Panc1 (cell line): ENCODE measurements around the gene ING4. TPM values are rescaled to one million over a fixed set of nuclear protein-coding genes. Genes with fewer than 3 reads are reported as not detected.

ENCODE experiments used
- ATAC-seq: fragments of 200-7000 bp; cut with Tn5 transposase; 2 replicates; pipeline ENCODE4 v1.9.1; 2020; ENCODE audit warnings: mild to moderate bottlenecking, moderate library complexity
- BruUV-seq: library from RNA; stranded (reverse); fragments of 400-500 nt; replicated peaks from 2 replicates; lab custom pipeline; 2021; lab: Mats Ljungman, UMichigan
- CTCF ChIA-PET: fragments of 300-600 bp; sonication (Branson Sonifier 250); formaldehyde crosslinking; loops from one replicate; lab custom pipeline; 2022; ENCODE audit warnings: antibody characterized with exemption; lab: Charles Lee
- POLR2A ChIA-PET: fragments of 300-600 bp; sonication (Branson Sonifier 250); formaldehyde crosslinking; loops from one replicate; lab custom pipeline; 2022; ENCODE audit warnings: antibody characterized with exemption; lab: Charles Lee
- DNase-seq: peaks from one replicate; pipeline ENCODE4 v3.0.0-alpha.2; 2010; ENCODE audit warnings: low read depth, low spot score
- H3K27ac ChIP-seq: 2 replicates; pipeline ENCODE4 v1.5.1; 2011; ENCODE audit warnings: mild to moderate bottlenecking, low read length, inconsistent platforms
- H3K27me3 ChIP-seq: fragments of 200-500 bp; sonication (Bioruptor generic); 2 replicates; pipeline ENCODE4 v1.6.0; 2014; ENCODE audit warnings: low read length, inconsistent platforms; ENCODE audit not compliant: control insufficient read depth, insufficient read depth
- H3K36me3 ChIP-seq: fragments of 200-500 bp; sonication (Bioruptor generic); 2 replicates; pipeline ENCODE4 v1.5.1; 2014; ENCODE audit warnings: inconsistent platforms, mild to moderate bottlenecking, low read length, moderate library complexity; ENCODE audit not compliant: control insufficient read depth, insufficient read depth
- H3K4me1 ChIP-seq: 2 replicates; pipeline ENCODE4 v1.5.1; 2011; ENCODE audit warnings: inconsistent platforms, mild to moderate bottlenecking, low read length, moderate library complexity; ENCODE audit not compliant: control insufficient read depth, insufficient read depth
- H3K4me3 ChIP-seq, 2 experiments: 2 replicates each; pipeline ENCODE4 v1.5.1; 2011 to 2012; ENCODE audit warnings: low read depth in 2 of 2, low read length in 2 of 2, mild to moderate bottlenecking in 2 of 2, inconsistent platforms in 1 of 2, moderate library complexity in 1 of 2
- H3K9me3 ChIP-seq: fragments of 200-500 bp; sonication (Bioruptor generic); 2 replicates; pipeline ENCODE4 v1.5.1; 2014; ENCODE audit warnings: low read depth, mild to moderate bottlenecking, inconsistent platforms, low read length, moderate library complexity; ENCODE audit not compliant: control insufficient read depth, insufficient read depth
- POLR2AphosphoS5 ChIP-seq: IDR thresholded peaks from 2 replicates; pipeline ENCODE4 v1.6.1; 2012; ENCODE audit warnings: mild to moderate bottlenecking, low read depth, low read length, moderate library complexity
- SIN3A ChIP-seq: IDR thresholded peaks from 2 replicates; pipeline ENCODE4 v1.6.1; 2012; ENCODE audit warnings: low read depth, mild to moderate bottlenecking, low read length, moderate library complexity, borderline replicate concordance; ENCODE audit not compliant: insufficient read depth
- TCF7L2 ChIP-seq: IDR thresholded peaks from 2 replicates; pipeline ENCODE4 v1.6.1; 2011; ENCODE audit warnings: mild to moderate bottlenecking, low read depth, low read length, inconsistent platforms
- in situ Hi-C: cut with HindIII; loops from 2 replicates; pipeline ENCODE4 v1.10.0; 2016; ENCODE audit warnings: low sequenced_read_pairs, low pct_unique_long_range_greater_than_20kb
- intact Hi-C: fragments of 100-400 bp; cut with micrococcal nuclease; formaldehyde crosslinking; loops from one replicate; pipeline ENCODE4 v1.10.0; 2022; ENCODE audit not compliant: unreplicated experiment
- total RNA-seq: library from RNA; stranded (reverse); gene quantifications from one replicate; pipeline ENCODE4 v1.2.1, GENCODE V29; 2021; ENCODE audit not compliant: unreplicated experiment
- TF ChIP-seq, protein P1 (sequence below), 2 experiments: IDR thresholded peaks; 2 replicates each; pipeline ENCODE4 v1.6.1; 2011 to 2012; ENCODE audit warnings: low read depth in 2 of 2, control low read depth in 1 of 2, low read length in 1 of 2, mild to moderate bottlenecking in 1 of 2, moderate library complexity in 1 of 2; ENCODE audit not compliant: insufficient read depth in 1 of 2
- TF ChIP-seq, protein P2 (sequence below): fragments of 450-650 bp; IDR thresholded peaks from 2 replicates; pipeline ENCODE4 v1.5.1; 2017; ENCODE audit warnings: mild to moderate bottlenecking

ING4 gene
- total RNA-seq, 1 experiment from 2014 or later, result 11.4 TPM

DNA sequence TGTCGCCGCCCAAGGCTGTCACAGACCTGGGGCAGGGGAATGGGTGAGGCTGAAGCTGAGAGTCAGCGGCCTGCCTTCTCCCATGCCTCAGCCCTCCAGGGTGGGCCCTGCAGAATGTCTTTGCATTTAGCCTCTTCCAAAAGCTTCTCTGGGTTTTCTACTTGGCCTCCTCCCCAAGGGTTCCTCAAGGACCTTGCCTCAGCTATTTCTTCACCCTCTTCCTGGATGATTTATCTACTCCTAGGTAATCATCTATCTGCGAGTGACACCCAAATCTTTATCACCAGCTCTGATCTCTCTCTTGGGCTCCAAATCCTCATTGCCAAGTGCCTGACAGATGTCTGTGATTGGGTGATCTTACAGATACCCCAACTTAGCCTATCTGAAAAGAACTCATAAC is 22.4 kb downstream of the ING4 start:
- BruUV-seq, result no TSS peak
- Histone ChIP-seq H3K36me3 (no peaks in the 10 kb centered on the region), H3K27ac (no peak overlapping the region), H3K27me3 (no peaks in the 10 kb centered on the region), H3K4me1 (no peaks in the 10 kb centered on the region), H3K9me3 (peaks cover 3% of the 10 kb centered on the region; the same call in 1 of the 2 replicates), H3K4me3 (no peak overlapping the region)
- DNase-seq (no peak), ATAC-seq (no peak)
- in situ Hi-C loops (no loop called here), intact Hi-C loops (no loop called here)
- TF ChIP-seq, protein P1, sequence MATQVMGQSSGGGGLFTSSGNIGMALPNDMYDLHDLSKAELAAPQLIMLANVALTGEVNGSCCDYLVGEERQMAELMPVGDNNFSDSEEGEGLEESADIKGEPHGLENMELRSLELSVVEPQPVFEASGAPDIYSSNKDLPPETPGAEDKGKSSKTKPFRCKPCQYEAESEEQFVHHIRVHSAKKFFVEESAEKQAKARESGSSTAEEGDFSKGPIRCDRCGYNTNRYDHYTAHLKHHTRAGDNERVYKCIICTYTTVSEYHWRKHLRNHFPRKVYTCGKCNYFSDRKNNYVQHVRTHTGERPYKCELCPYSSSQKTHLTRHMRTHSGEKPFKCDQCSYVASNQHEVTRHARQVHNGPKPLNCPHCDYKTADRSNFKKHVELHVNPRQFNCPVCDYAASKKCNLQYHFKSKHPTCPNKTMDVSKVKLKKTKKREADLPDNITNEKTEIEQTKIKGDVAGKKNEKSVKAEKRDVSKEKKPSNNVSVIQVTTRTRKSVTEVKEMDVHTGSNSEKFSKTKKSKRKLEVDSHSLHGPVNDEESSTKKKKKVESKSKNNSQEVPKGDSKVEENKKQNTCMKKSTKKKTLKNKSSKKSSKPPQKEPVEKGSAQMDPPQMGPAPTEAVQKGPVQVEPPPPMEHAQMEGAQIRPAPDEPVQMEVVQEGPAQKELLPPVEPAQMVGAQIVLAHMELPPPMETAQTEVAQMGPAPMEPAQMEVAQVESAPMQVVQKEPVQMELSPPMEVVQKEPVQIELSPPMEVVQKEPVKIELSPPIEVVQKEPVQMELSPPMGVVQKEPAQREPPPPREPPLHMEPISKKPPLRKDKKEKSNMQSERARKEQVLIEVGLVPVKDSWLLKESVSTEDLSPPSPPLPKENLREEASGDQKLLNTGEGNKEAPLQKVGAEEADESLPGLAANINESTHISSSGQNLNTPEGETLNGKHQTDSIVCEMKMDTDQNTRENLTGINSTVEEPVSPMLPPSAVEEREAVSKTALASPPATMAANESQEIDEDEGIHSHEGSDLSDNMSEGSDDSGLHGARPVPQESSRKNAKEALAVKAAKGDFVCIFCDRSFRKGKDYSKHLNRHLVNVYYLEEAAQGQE (IDR thresholded peaks at IDR 0.05; ENCODE audit: insufficient read depth in 1 of 2, low read depth in 2 of 2, low read length in 1 of 2), result no peak
- TF ChIP-seq SIN3A, result no peak
- TF ChIP-seq TCF7L2, result no peak
- TF ChIP-seq, protein P2, sequence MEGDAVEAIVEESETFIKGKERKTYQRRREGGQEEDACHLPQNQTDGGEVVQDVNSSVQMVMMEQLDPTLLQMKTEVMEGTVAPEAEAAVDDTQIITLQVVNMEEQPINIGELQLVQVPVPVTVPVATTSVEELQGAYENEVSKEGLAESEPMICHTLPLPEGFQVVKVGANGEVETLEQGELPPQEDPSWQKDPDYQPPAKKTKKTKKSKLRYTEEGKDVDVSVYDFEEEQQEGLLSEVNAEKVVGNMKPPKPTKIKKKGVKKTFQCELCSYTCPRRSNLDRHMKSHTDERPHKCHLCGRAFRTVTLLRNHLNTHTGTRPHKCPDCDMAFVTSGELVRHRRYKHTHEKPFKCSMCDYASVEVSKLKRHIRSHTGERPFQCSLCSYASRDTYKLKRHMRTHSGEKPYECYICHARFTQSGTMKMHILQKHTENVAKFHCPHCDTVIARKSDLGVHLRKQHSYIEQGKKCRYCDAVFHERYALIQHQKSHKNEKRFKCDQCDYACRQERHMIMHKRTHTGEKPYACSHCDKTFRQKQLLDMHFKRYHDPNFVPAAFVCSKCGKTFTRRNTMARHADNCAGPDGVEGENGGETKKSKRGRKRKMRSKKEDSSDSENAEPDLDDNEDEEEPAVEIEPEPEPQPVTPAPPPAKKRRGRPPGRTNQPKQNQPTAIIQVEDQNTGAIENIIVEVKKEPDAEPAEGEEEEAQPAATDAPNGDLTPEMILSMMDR, result no peak
- no peak for TF ChIP-seq POLR2AphosphoS5
- ChIA-PET POLR2A (no interaction called here), CTCF (no interaction called here)

DNA sequence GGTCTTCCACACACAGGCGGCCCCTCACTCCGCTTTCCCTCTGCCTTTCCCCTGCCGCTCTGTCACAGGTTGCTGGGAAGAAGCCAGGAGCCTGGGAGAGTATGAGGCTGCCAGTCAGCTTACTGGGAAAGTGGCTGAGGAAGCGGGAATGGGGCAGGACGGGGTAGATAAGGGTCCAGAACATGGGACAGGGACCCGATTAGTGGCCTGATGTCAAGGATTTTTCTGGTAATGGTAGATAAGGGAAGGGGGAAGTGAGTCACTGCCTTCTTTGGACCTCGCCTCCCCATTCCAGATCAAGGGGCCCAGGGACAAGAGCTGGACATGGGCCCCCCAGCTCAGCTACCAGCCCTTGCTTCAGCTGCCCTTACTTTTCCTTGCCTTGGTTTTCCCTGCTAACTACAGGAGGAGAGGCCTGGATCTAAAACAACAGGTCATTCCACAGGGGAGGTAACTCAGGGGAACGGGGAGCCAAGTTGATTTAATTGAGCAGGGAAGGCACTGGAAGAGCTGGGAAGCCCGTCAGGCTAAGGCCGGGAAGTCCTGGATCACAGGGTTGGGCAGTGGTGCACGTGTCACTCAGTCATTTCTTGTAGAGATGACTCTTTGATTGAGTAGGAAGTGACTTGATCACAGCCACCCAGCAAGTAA is 23.6 kb downstream of the ING4 start:
- H3K4me1 ChIP-seq, result no peaks in the 10 kb centered on the region
- ATAC-seq, result no peak
- ChIA-PET CTCF (no interaction called here), POLR2A (no interaction called here)
- in situ Hi-C loops, result no loop called here
- no peak overlapping the region for H3K27ac ChIP-seq
- no TSS peak for BruUV-seq
- no peak for TF ChIP-seq TCF7L2
- TF ChIP-seq, protein P1 (IDR thresholded peaks at IDR 0.05; ENCODE audit: insufficient read depth in 1 of 2, low read depth in 2 of 2, low read length in 1 of 2), result no peak
- TF ChIP-seq, protein P2, result no peak
- no peak for TF ChIP-seq POLR2AphosphoS5
- TF ChIP-seq SIN3A, result no peak
- H3K27me3 ChIP-seq, result no peaks in the 10 kb centered on the region
- no peak for DNase-seq
- H3K9me3 ChIP-seq, result no peaks in the 10 kb centered on the region
- no peaks in the 10 kb centered on the region for H3K36me3 ChIP-seq
- no peak overlapping the region for H3K4me3 ChIP-seq
- intact Hi-C loops, result no loop called here
